ENCODE results near the gene HSPD1.

GRCh38 chr2:197472166-197472565 lies 27.5 kb downstream of the HSPD1 start:
- TF ChIP-seq TCF4 (CRISPR knock-in tag; IDR thresholded peaks at IDR 0.05; ENCODE audit: borderline replicate concordance) (no peak), TSHZ2 (CRISPR knock-in tag; IDR thresholded peaks at IDR 0.05) (no peak), ESRRG (CRISPR knock-in tag; IDR thresholded peaks at IDR 0.05) (no peak), CREB5 (CRISPR knock-in tag; IDR thresholded peaks at IDR 0.05; ENCODE audit: low read depth) (no peak), TOX (CRISPR knock-in tag; IDR thresholded peaks at IDR 0.05; ENCODE audit: borderline replicate concordance) (no peak), CSDC2 (CRISPR knock-in tag; IDR thresholded peaks at IDR 0.05) (no peak), POU6F1 (CRISPR knock-in tag; IDR thresholded peaks at IDR 0.05; ENCODE audit: borderline replicate concordance, low read depth) (no peak), ISL1 (CRISPR knock-in tag; IDR thresholded peaks at IDR 0.05) (no peak), SNAI2 (CRISPR knock-in tag; IDR thresholded peaks at IDR 0.05) (no peak), ZFP30 (CRISPR knock-in tag; IDR thresholded peaks at IDR 0.05) (no peak), ZNF8 (CRISPR knock-in tag; IDR thresholded peaks at IDR 0.05) (no peak), RARB (CRISPR knock-in tag; IDR thresholded peaks at IDR 0.05) (no peak), ARNTL (CRISPR knock-in tag; IDR thresholded peaks at IDR 0.05; ENCODE audit: borderline replicate concordance, low read depth) (no peak)

All from SK-N-SH treated with all-trans-retinoic acid at 6 μM for 48 hours (cell line).